Psoas muscle (tissue), 8 donors: ENCODE measurements around the gene RESF1. TPM values are rescaled to one million over a fixed set of nuclear protein-coding genes. Genes with fewer than 3 reads are reported as not detected.

Experiments
- ATAC-seq, 4 donors: fragments of 200-7000 bp; cut with Tn5 transposase; one replicate each; pipeline ENCODE4 v1.9.1; 2020; ENCODE audit warnings: moderate library complexity in 3 of 4, mild to moderate bottlenecking in 2 of 4
- DNase-seq, 2 donors: peaks; one replicate each; pipeline ENCODE4 v3.0.0-alpha.2; 2020
- H3K27ac ChIP-seq: fragments of 200-600 bp; one replicate; pipeline ENCODE4 v1.8.0; 2022
- H3K27me3 ChIP-seq, 3 donors: fragments of 200-600 bp in 1 of 3; one replicate each; pipeline versions ENCODE4 v1.6.1 to v1.8.0; 2013 to 2022; ENCODE audit warnings: low read length in 2 of 3, mild to moderate bottlenecking in 2 of 3, moderate library complexity in 1 of 3; ENCODE audit not compliant: insufficient read depth in 3 of 3
- H3K36me3 ChIP-seq, 2 donors: fragments of 200-600 bp in 1 of 2; one replicate each; pipeline versions ENCODE4 v1.6.1 to v1.8.0; 2013 to 2022; ENCODE audit warnings: low read depth in 1 of 2, mild to moderate bottlenecking in 1 of 2, moderate library complexity in 1 of 2; ENCODE audit not compliant: insufficient read depth in 1 of 2
- H3K4me1 ChIP-seq: fragments of 200-600 bp; one replicate; pipeline ENCODE4 v1.8.0; 2022
- H3K4me3 ChIP-seq: fragments of 200-600 bp; one replicate; pipeline ENCODE4 v1.8.0; 2022; ENCODE audit warnings: mild to moderate bottlenecking
- H3K9me3 ChIP-seq: fragments of 200-600 bp; one replicate; pipeline ENCODE4 v1.8.0; 2022
- CTCF ChIP-seq: fragments of 200-600 bp; IDR thresholded peaks from one replicate; pipeline ENCODE4 v1.8.0; 2022; ENCODE audit warnings: antibody characterized with exemption
- WGBS, 3 donors: extraction: QIAGEN DNeasy Blood & Tissue Kit; methylation state at CpG; one replicate each; pipeline versions ENCODE4 v1.1.6 to v1.1.7; 2013; 5-methylcytosine and 5-hydroxymethylcytosine counted together
- intact Hi-C, 2 donors: fragments of 100-400 bp; cut with DNase I; formaldehyde crosslinking; loops; one replicate each; pipeline versions ENCODE4 v1.11.0 to v1.14.2; 2022
- polyA plus RNA-seq, 3 donors: library from polyadenylated mRNA; stranded (reverse); fragments of 200-250 nt; gene quantifications; one replicate each; pipeline ENCODE4 v1.2.3, GENCODE V29; 2013
- total RNA-seq, 4 donors: library from RNA; stranded (reverse); fragmentation: NEBNext Ultra II Directional in 2 of 4; extraction: Animal tissue kit (Norgen Biotek cat#: 25700) in 2 of 4; gene quantifications; one replicate each; pipeline versions ENCODE4 v1.2.1 to v1.2.4, GENCODE V29; 2021 to 2023
- donor health status: healthy with polysubstance abuse.
- donor health status: DM: no; HTN: no; CAD: no; lungs with moderate emphysema.
- donor health status: Bipolar disorder and iron deficiency.
- donor health status: healthy.
- donor health status: DM: yes; HTN: yes; CAD: no.
- donor health status: DM: no; HTN: no; CAD: no.
- donor health status: DM: no; HTN: no; CAD: no.
- donor health status: DM: yes; HTN: yes; CAD: no.

The RESF1 gene
- total and polyA plus RNA-seq, 7 donors = 6.0 to 18.4 (median 14.0) TPM

GRCh38 chr12:32000373-32001005 lies 41.3 kb downstream of the RESF1 start:
- no peak for DNase-seq
- no peak overlapping the region for H3K4me3 ChIP-seq
- H3K36me3 ChIP-seq = peaks cover 5 to 52% of the 10 kb centered on the region in 2 donors
- intact Hi-C loops = no loop called here
- TF ChIP-seq CTCF = no peak
- H3K27me3 ChIP-seq = no peaks in the 10 kb centered on the region
- no peaks in the 10 kb centered on the region for H3K9me3 ChIP-seq
- ATAC-seq = no peak
- H3K4me1 ChIP-seq = no peaks in the 10 kb centered on the region
- no peak overlapping the region for H3K27ac ChIP-seq
- 93 to 95% (median 94%) methylated on average over 7 of the region's 7 CpGs for WGBS, 3 donors

GRCh38 chr12:32002848-32003493 lies 43.8 kb downstream of the RESF1 start:
- intact Hi-C loops = no loop called here
- Histone ChIP-seq H3K36me3 (peaks cover under 1 to 30% of the 10 kb centered on the region in 2 donors), H3K4me1 (no peaks in the 10 kb centered on the region), H3K4me3 (no peak overlapping the region), H3K27ac (no peak overlapping the region), H3K27me3 (no peaks in the 10 kb centered on the region), H3K9me3 (no peaks in the 10 kb centered on the region)
- no peak for TF ChIP-seq CTCF
- WGBS, 3 donors = 8 to 23% (median 13%) methylated on average over 1 of the region's 1 CpG
- no peak for ATAC-seq
- no peak for DNase-seq

GRCh38 chr12:32003654-32004053 lies 44.4 kb downstream of the RESF1 start:
- no peak for DNase-seq
- Histone ChIP-seq H3K27ac (no peak overlapping the region), H3K9me3 (no peaks in the 10 kb centered on the region), H3K27me3 (no peaks in the 10 kb centered on the region), H3K36me3 (peaks cover 0 to 23% of the 10 kb centered on the region in 2 donors), H3K4me3 (no peak overlapping the region), H3K4me1 (no peaks in the 10 kb centered on the region)
- TF ChIP-seq CTCF = no peak
- intact Hi-C loops = no loop called here
- no peak for ATAC-seq
- WGBS, 3 donors = 88 to 100% (median 95%) methylated on average over 1 of the region's 1 CpG

GRCh38 chr12:32005496-32006125 lies 46.4 kb downstream of the RESF1 start:
- H3K36me3 ChIP-seq = peaks cover 0 to 9% of the 10 kb centered on the region in 2 donors
- no peak overlapping the region for H3K4me3 ChIP-seq
- TF ChIP-seq CTCF = no peak
- ATAC-seq (no peak), DNase-seq (no peak)
- WGBS, 3 donors = 68 to 76% (median 70%) methylated on average over 11 of the region's 11 CpGs
- no peak overlapping the region for H3K27ac ChIP-seq
- H3K27me3 ChIP-seq = no peaks in the 10 kb centered on the region
- intact Hi-C loops = no loop called here
- no peaks in the 10 kb centered on the region for H3K4me1 ChIP-seq
- H3K9me3 ChIP-seq = no peaks in the 10 kb centered on the region

Other genes starting within 250 kb of the RESF1 start
- 10 to 100 TPM; 10.4 to 19.8 (median 12.8) TPM for gene AMN1, start 230.4 kb upstream of the RESF1 start, total RNA-seq
- 10 to 100 TPM; 12.6 to 30.0 (median 13.9) TPM for gene AMN1, start 230.4 kb upstream of the RESF1 start, polyA plus RNA-seq
- gene BICD1, start 147.4 kb downstream of the RESF1 start, total RNA-seq = 1 to 10 TPM; 2.8 to 9.8 (median 4.5) TPM
- 1 to 10 TPM in 1 of 3 donors, under 1 TPM in 2; 0.55 to 2.1 (median 0.99) TPM for gene BICD1, start 147.4 kb downstream of the RESF1 start, polyA plus RNA-seq